ENCODE results near the gene CLDN19.

DNA sequence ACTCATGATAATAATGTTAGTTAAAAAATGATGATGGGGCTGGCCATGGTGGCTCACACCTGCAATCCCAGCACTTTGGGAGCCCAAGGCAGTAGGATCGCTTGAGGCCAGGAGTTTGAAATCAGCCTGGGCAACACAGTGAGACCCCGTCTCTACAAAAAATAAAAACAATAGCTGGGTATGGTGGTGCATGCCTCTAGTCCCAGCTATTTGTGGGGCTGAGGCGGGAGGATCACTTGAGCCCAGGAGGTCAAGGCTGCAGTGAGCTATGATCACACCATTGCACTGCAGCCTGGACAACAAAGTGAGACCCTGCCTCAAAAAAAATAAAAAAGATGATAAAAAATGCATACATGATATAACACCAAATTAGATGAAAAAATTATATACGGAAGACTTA, 21.5 kb upstream of the CLDN19 start:
- TF ChIP-seq, protein P1, sequence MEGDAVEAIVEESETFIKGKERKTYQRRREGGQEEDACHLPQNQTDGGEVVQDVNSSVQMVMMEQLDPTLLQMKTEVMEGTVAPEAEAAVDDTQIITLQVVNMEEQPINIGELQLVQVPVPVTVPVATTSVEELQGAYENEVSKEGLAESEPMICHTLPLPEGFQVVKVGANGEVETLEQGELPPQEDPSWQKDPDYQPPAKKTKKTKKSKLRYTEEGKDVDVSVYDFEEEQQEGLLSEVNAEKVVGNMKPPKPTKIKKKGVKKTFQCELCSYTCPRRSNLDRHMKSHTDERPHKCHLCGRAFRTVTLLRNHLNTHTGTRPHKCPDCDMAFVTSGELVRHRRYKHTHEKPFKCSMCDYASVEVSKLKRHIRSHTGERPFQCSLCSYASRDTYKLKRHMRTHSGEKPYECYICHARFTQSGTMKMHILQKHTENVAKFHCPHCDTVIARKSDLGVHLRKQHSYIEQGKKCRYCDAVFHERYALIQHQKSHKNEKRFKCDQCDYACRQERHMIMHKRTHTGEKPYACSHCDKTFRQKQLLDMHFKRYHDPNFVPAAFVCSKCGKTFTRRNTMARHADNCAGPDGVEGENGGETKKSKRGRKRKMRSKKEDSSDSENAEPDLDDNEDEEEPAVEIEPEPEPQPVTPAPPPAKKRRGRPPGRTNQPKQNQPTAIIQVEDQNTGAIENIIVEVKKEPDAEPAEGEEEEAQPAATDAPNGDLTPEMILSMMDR (IDR thresholded peaks at IDR 0.05), result no peak
- TF ChIP-seq EZH2 (IDR thresholded peaks at IDR 0.05; ENCODE audit: borderline replicate concordance, insufficient read depth, low read depth, low read length, poor library complexity, severe bottlenecking), result no peak

All from B cell (primary cell).